H9 (cell line): ENCODE data around the gene GPR146. TPM values are rescaled to one million over a fixed set of nuclear protein-coding genes. Genes with fewer than 3 reads are reported as not detected.

ENCODE experiments used
- DNase-seq: peaks from one replicate; pipeline ENCODE4 v3.0.0-alpha.2; 2017
- H2AFZ ChIP-seq: one replicate; pipeline ENCODE4 v1.6.1; 2013; ENCODE audit warnings: mild to moderate bottlenecking, low read length, control low read depth, moderate library complexity
- H2AK5ac ChIP-seq: 2 replicates; pipeline ENCODE4 v1.6.1; 2013; ENCODE audit warnings: low read length, control low read depth, mixed read lengths; ENCODE audit not compliant: insufficient read length
- H2BK120ac ChIP-seq: one replicate; pipeline ENCODE4 v1.6.1; 2013; ENCODE audit warnings: low read depth, mild to moderate bottlenecking, low read length, control low read depth, inconsistent platforms; ENCODE audit not compliant: poor library complexity, severe bottlenecking
- H2BK12ac ChIP-seq: 2 replicates; pipeline ENCODE4 v1.6.1; 2013; ENCODE audit warnings: low read length, control low read depth, mixed read lengths, low read depth; ENCODE audit not compliant: insufficient read length
- H2BK15ac ChIP-seq: 2 replicates; pipeline ENCODE4 v1.6.1; 2013; ENCODE audit warnings: low read depth, low read length, control low read depth
- H2BK20ac ChIP-seq: one replicate; pipeline ENCODE4 v1.6.1; 2013; ENCODE audit warnings: low read depth, mild to moderate bottlenecking, low read length, control low read depth, inconsistent platforms; ENCODE audit not compliant: poor library complexity, severe bottlenecking
- H2BK5ac ChIP-seq: 2 replicates; pipeline ENCODE4 v1.6.1; 2013; ENCODE audit warnings: low read length, control low read depth, mixed read lengths; ENCODE audit not compliant: insufficient read length
- H3K14ac ChIP-seq: 2 replicates; pipeline ENCODE4 v1.6.1; 2013; ENCODE audit warnings: low read length, control low read depth; ENCODE audit not compliant: insufficient read depth
- H3K18ac ChIP-seq: 2 replicates; pipeline ENCODE4 v1.6.1; 2013; ENCODE audit warnings: low read depth, mild to moderate bottlenecking, mixed read lengths, low read length, control low read depth; ENCODE audit not compliant: insufficient read length
- H3K23ac ChIP-seq: 2 replicates; pipeline ENCODE4 v1.6.1; 2013; ENCODE audit warnings: low read length, control low read depth, mixed read lengths, low read depth; ENCODE audit not compliant: insufficient read length
- H3K23me2 ChIP-seq: 2 replicates; pipeline ENCODE4 v1.6.1; 2013; ENCODE audit warnings: low read depth, mild to moderate bottlenecking, mixed read lengths, low read length, control low read depth; ENCODE audit not compliant: insufficient read length, poor library complexity, severe bottlenecking
- H3K27ac ChIP-seq: 2 replicates; pipeline ENCODE4 v1.5.1; 2013; ENCODE audit warnings: low read length, control low read depth, mixed read lengths, low read depth; ENCODE audit not compliant: insufficient read length
- H3K27me3 ChIP-seq: 2 replicates; pipeline ENCODE4 v1.6.1; 2013; ENCODE audit warnings: low read length, control low read depth, inconsistent platforms; ENCODE audit not compliant: insufficient read depth
- H3K4ac ChIP-seq: 2 replicates; pipeline ENCODE4 v1.6.1; 2013; ENCODE audit warnings: low read depth, mild to moderate bottlenecking, control low read depth, inconsistent platforms, low read length, moderate library complexity
- H3K4me1 ChIP-seq: 2 replicates; pipeline ENCODE4 v1.6.1; 2013; ENCODE audit warnings: low read length, control low read depth, inconsistent platforms; ENCODE audit not compliant: insufficient read depth
- H3K4me2 ChIP-seq: 2 replicates; pipeline ENCODE4 v1.6.1; 2013; ENCODE audit warnings: low read length, control low read depth, mixed read lengths; ENCODE audit not compliant: insufficient read length, insufficient read depth
- H3K56ac ChIP-seq: 2 replicates; pipeline ENCODE4 v1.6.1; 2013; ENCODE audit warnings: low read depth, mild to moderate bottlenecking, mixed read lengths, low read length, control low read depth; ENCODE audit not compliant: insufficient read length
- H3K79me1 ChIP-seq: 2 replicates; pipeline ENCODE4 v1.6.1; 2013; ENCODE audit warnings: low read depth, mild to moderate bottlenecking, moderate library complexity, low read length, control low read depth, inconsistent platforms; ENCODE audit not compliant: insufficient read depth, poor library complexity, severe bottlenecking
- H3K79me2 ChIP-seq: 2 replicates; pipeline ENCODE4 v1.6.1; 2013; ENCODE audit warnings: low read length, control low read depth, inconsistent platforms; ENCODE audit not compliant: insufficient read depth
- H3K9ac ChIP-seq: 2 replicates; pipeline ENCODE4 v1.6.1; 2013; ENCODE audit warnings: low read length, control low read depth, mixed read lengths; ENCODE audit not compliant: insufficient read length; ENCODE audit errors: extremely low read depth
- H3K9me3 ChIP-seq: one replicate; pipeline ENCODE4 v1.6.1; 2013; ENCODE audit warnings: low read depth, low read length, inconsistent platforms; ENCODE audit not compliant: control insufficient read depth
- H3T11ph ChIP-seq: one replicate; pipeline ENCODE4 v1.6.1; 2013; ENCODE audit warnings: mild to moderate bottlenecking, low read length, control low read depth, inconsistent platforms
- H4K20me1 ChIP-seq: one replicate; pipeline ENCODE4 v1.6.1; 2013; ENCODE audit not compliant: control insufficient read depth, insufficient read length, insufficient read depth
- H4K5ac ChIP-seq: 2 replicates; pipeline ENCODE4 v1.6.1; 2013; ENCODE audit warnings: low read depth, mild to moderate bottlenecking, mixed read lengths, low read length, control low read depth; ENCODE audit not compliant: insufficient read length
- H4K8ac ChIP-seq: replicated peaks from 2 replicates; pipeline ENCODE4 v1.6.1; 2013; ENCODE audit warnings: low read length, control low read depth, mixed read lengths, low read depth; ENCODE audit not compliant: insufficient read length
- H4K91ac ChIP-seq: 2 replicates; pipeline ENCODE4 v1.6.1; 2013; ENCODE audit warnings: low read depth, mild to moderate bottlenecking, moderate library complexity, mixed read lengths, low read length, control low read depth; ENCODE audit not compliant: insufficient read length
- H3K27ac Mint-ChIP-seq, 3 experiments: 2 replicates in 2 of 3; 3 replicates in 1 of 3; pipeline ENCODE4 v1.8.0; 2020 to 2021; ENCODE audit warnings: mixed read lengths in 3 of 3, mild to moderate bottlenecking in 1 of 3, moderate library complexity in 1 of 3
- H3K27me3 Mint-ChIP-seq: 2 replicates; pipeline ENCODE4 v1.8.0; 2021; ENCODE audit warnings: low read depth, mild to moderate bottlenecking, moderate library complexity, mixed read lengths
- H3K36me3 Mint-ChIP-seq, 3 experiments: 2 replicates in 2 of 3; 3 replicates in 1 of 3; pipeline ENCODE4 v1.8.0; 2020 to 2021; ENCODE audit warnings: low read depth in 3 of 3, mixed read lengths in 3 of 3; ENCODE audit not compliant: insufficient read depth in 1 of 3
- H3K4me1 Mint-ChIP-seq, 2 experiments: 2 replicates each; pipeline ENCODE4 v1.8.0; 2020; ENCODE audit warnings: mixed read lengths in 2 of 2
- H3K4me3 Mint-ChIP-seq, 2 experiments: 2 replicates in 1 of 2; 3 replicates in 1 of 2; pipeline ENCODE4 v1.8.0; 2020 to 2021; ENCODE audit warnings: mild to moderate bottlenecking in 2 of 2, mixed read lengths in 2 of 2, moderate library complexity in 1 of 2
- H3K9me3 Mint-ChIP-seq, 2 experiments: 2 replicates in 1 of 2; 3 replicates in 1 of 2; pipeline ENCODE4 v1.8.0; 2020; ENCODE audit warnings: mild to moderate bottlenecking in 2 of 2, mixed read lengths in 2 of 2, moderate library complexity in 1 of 2
- CTCF ChIP-seq: fragments of 200-600 bp; sonication (generic); conservative IDR thresholded peaks from 3 replicates; pipeline ENCODE4 v1.8.0; 2021; ENCODE audit warnings: antibody characterized with exemption, mild to moderate bottlenecking
- WGBS: extraction: QIAGEN DNeasy Blood & Tissue Kit; methylation state at CpG from one replicate; pipeline ENCODE4 v1.1.7; 2013; ENCODE audit warnings: missing lambda C conversion rate, low lambda C conversion rate, mixed read lengths; ENCODE audit not compliant: insufficient read length; ENCODE audit errors: extremely low coverage; 5-methylcytosine and 5-hydroxymethylcytosine counted together
- total RNA-seq: library from RNA; stranded (reverse); gene quantifications from 2 replicates; pipeline ENCODE4 v1.2.1, GENCODE V29; 2021

The GPR146 gene
- total RNA-seq, 1 experiment from 2014 or later = 1.4 TPM

GRCh38 chr7:1065585-1066241 lies 21.4 kb downstream of the GPR146 start:
- Histone ChIP-seq H3K14ac (no peak overlapping the region; the same call in 1 of the 2 replicates), H3K23ac (no peak overlapping the region), H4K8ac (no peak overlapping the region), H3K4ac (no peak overlapping the region), H2BK15ac (no peak overlapping the region), H3K27me3 (no peaks in the 10 kb centered on the region), H3K18ac (no peak overlapping the region), H3K9ac (no peak overlapping the region), H3K4me2 (no peak overlapping the region), H4K5ac (no peak overlapping the region), H4K20me1 (peaks cover 5% of the 10 kb centered on the region), H2AFZ (no peak overlapping the region), H3K27ac (no peak overlapping the region), H2BK12ac (no peak overlapping the region), H4K91ac (no peak overlapping the region), H3K23me2 (no peaks in the 10 kb centered on the region), H3K56ac (no peak overlapping the region), H2BK5ac (no peak overlapping the region), H3T11ph (no peak overlapping the region), H3K79me1 (no peaks in the 10 kb centered on the region), H2BK20ac (no peak overlapping the region), H3K4me1 (no peaks in the 10 kb centered on the region), H2BK120ac (no peak overlapping the region), H3K9me3 (no peaks in the 10 kb centered on the region), H2AK5ac (no peak overlapping the region), H3K79me2 (no peaks in the 10 kb centered on the region)
- peak; percentile 87 for DNase-seq
- TF ChIP-seq CTCF = peak; percentile 95
- WGBS = no CpG with 5 or more reads among the region's 48 CpGs
- Mint-ChIP-seq H3K36me3 (peaks cover 0 to 5% (median 4%) of the 10 kb centered on the region in 3 experiments; a peak in 4 of 7 replicates), H3K4me3 (no peak overlapping the region; a peak in 1 of 5 replicates), H3K4me1 (peaks cover 8 to 15% of the 10 kb centered on the region in 2 experiments), H3K27ac (no peak overlapping the region; a peak in 1 of 7 replicates), H3K27me3 (peaks cover 6% of the 10 kb centered on the region), H3K9me3 (peaks cover 5 to 9% of the 10 kb centered on the region in 2 experiments; a peak in 4 of 5 replicates)
